Lung (tissue), 12 donors: ENCODE measurements around the gene AIM2. TPM values are rescaled to one million over a fixed set of nuclear protein-coding genes. Genes with fewer than 3 reads are reported as not detected.

Experiments used
- ATAC-seq: fragments of 200-7000 bp; cut with Tn5 transposase; one replicate; pipeline ENCODE4 v1.9.1; 2020; ENCODE audit warnings: moderate number of reproducible peaks; ENCODE audit not compliant: insufficient read depth, low FRiP score
- DNase-seq, 3 donors: peaks; one replicate each; pipeline ENCODE4 v3.0.0-alpha.2; 2013 to 2017
- H3K27ac ChIP-seq, 2 donors: one replicate each; pipeline ENCODE4 v1.5.1; 2013; ENCODE audit warnings: mild to moderate bottlenecking in 2 of 2, moderate library complexity in 2 of 2, control low read depth in 1 of 2, inconsistent platforms in 1 of 2, low read depth in 1 of 2, low read length in 1 of 2
- H3K27me3 ChIP-seq, 3 donors: one replicate each; pipeline ENCODE4 v1.5.1; 2013; ENCODE audit warnings: low read length in 2 of 3; ENCODE audit not compliant: control insufficient read depth in 3 of 3, insufficient read depth in 3 of 3
- H3K36me3 ChIP-seq, 4 donors: one replicate each; pipeline ENCODE4 v1.5.1; 2013; ENCODE audit warnings: low read length in 4 of 4, mild to moderate bottlenecking in 1 of 4, moderate library complexity in 1 of 4; ENCODE audit not compliant: control insufficient read depth in 4 of 4, insufficient read depth in 4 of 4
- H3K4me1 ChIP-seq, 5 donors: one replicate each; pipeline ENCODE4 v1.5.1; 2013; ENCODE audit warnings: low read length in 5 of 5, mild to moderate bottlenecking in 2 of 5, moderate library complexity in 1 of 5; ENCODE audit not compliant: control insufficient read depth in 5 of 5, insufficient read depth in 5 of 5
- H3K4me3 ChIP-seq: one replicate; pipeline ENCODE4 v1.5.1; 2013; ENCODE audit warnings: mild to moderate bottlenecking, control low read depth, moderate library complexity
- H3K9ac ChIP-seq, 2 donors: one replicate each; pipeline ENCODE4 v1.5.1; 2013; ENCODE audit warnings: low read length in 2 of 2, control low read depth in 1 of 2; ENCODE audit not compliant: insufficient read depth in 1 of 2
- H3K9me3 ChIP-seq, 4 donors: one replicate each; pipeline ENCODE4 v1.5.1; 2013; ENCODE audit warnings: low read length in 3 of 4, mild to moderate bottlenecking in 1 of 4, moderate library complexity in 1 of 4; ENCODE audit not compliant: control insufficient read depth in 4 of 4, insufficient read depth in 3 of 4
- CTCF ChIP-seq: IDR thresholded peaks from 2 replicates; pipeline ENCODE4 v1.5.1; 2012; ENCODE audit warnings: mild to moderate bottlenecking; ENCODE audit errors: control extremely low read depth, extremely low read depth
- WGBS, 2 donors: extraction: QIAGEN DNeasy Blood & Tissue Kit; methylation state at CpG; one replicate each; pipeline ENCODE4 v1.1.7; 2013; 5-methylcytosine and 5-hydroxymethylcytosine counted together
- polyA plus RNA-seq, 2 donors: library from polyadenylated mRNA; stranded (reverse); fragments of 200-250 nt; gene quantifications; one replicate each; pipeline ENCODE4 v1.2.1, GENCODE V29; 2013
- total RNA-seq, 2 donors: library from RNA; depleted of rRNA in 1 of 2; stranded (reverse); fragments of >200 nt in 1 of 2; gene quantifications; one replicate each; pipeline ENCODE4 v1.2.1, GENCODE V29; 2014 to 2021
- donor health status: control.
- donor health status: control.
- donor health status: Bipolar disorder and iron deficiency.
- donor health status: healthy.
- donor health status: DM: yes; HTN: yes; CAD: no.

Gene AIM2
- total and polyA plus RNA-seq, 4 donors = 0.47 to 2.9 (median 1.4) TPM

GRCh38 chr1:159091180-159091560 lies 14.6 kb upstream of the AIM2 start:
- Histone ChIP-seq H3K36me3 (no peaks in the 10 kb centered on the region), H3K4me1 (no peaks in the 10 kb centered on the region), H3K27ac (no peak overlapping the region), H3K9ac (no peak overlapping the region), H3K4me3 (no peak overlapping the region), H3K9me3 (no peaks in the 10 kb centered on the region), H3K27me3 (no peaks in the 10 kb centered on the region)
- DNase-seq = no peak
- WGBS, 2 donors = 64 to 68% methylated on average over 2 of the region's 2 CpGs
- no peak for TF ChIP-seq CTCF
- ATAC-seq = no peak

GRCh38 chr1:159090286-159091179 lies 14.0 kb upstream of the AIM2 start:
- no peaks in the 10 kb centered on the region for H3K9me3 ChIP-seq
- DNase-seq = no peak
- no peak for ATAC-seq
- no peaks in the 10 kb centered on the region for H3K36me3 ChIP-seq
- H3K4me1 ChIP-seq = no peaks in the 10 kb centered on the region
- TF ChIP-seq CTCF = no peak
- no peak overlapping the region for H3K9ac ChIP-seq
- H3K27me3 ChIP-seq = no peaks in the 10 kb centered on the region
- 82 to 88% methylated on average over 4 of the region's 4 CpGs for WGBS, 2 donors
- H3K4me3 ChIP-seq = no peak overlapping the region
- no peak overlapping the region for H3K27ac ChIP-seq

GRCh38 chr1:159089184-159089791 lies 12.7 kb upstream of the AIM2 start:
- ATAC-seq = no peak
- Histone ChIP-seq H3K27me3 (no peaks in the 10 kb centered on the region), H3K4me3 (no peak overlapping the region), H3K9me3 (no peaks in the 10 kb centered on the region), H3K27ac (no peak overlapping the region), H3K9ac (no peak overlapping the region), H3K36me3 (no peaks in the 10 kb centered on the region), H3K4me1 (no peaks in the 10 kb centered on the region)
- TF ChIP-seq CTCF = peak; percentile 28
- no peak for DNase-seq
- WGBS, 2 donors = 87 to 96% methylated on average over 4 of the region's 4 CpGs
